Measurements from ENCODE around the gene CNTN4. TPM values are rescaled to one million over a fixed set of nuclear protein-coding genes. Genes with fewer than 3 reads are reported as not detected.

Gene CNTN4
- total and polyA plus RNA-seq, 2 donors (not counting 3 experiments of a cell fraction or from before 2014, with no cell fraction given): not detected

DNA sequence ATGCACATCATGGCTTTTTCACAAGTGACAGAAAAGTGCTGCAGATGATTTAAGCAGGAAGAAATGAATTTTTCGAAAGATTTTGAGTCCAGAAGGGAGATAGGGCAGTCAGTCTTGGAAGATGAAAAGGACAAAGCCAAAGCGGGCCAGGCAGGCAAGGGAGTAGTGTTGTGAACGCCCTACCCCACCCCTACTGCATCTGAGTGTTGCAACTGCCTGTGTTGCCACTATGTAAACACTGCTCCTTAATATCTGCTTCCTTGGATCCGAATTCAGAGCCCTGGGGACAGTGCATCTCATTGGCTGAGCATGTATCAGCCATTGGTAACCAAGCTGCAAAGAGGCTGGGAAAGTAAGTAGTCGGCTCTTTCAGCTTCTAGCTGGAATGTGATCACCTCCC, 39.0 kb downstream of the CNTN4 start:
- Histone ChIP-seq H3K4me2 (ENCODE audit: insufficient read depth, low read length) (no peak overlapping the region), H3K9ac (replicated peaks; ENCODE audit: extremely low read depth, insufficient read depth, low read length) (no peak overlapping the region), H3K4me1 (ENCODE audit: control insufficient read depth, extremely low read depth, insufficient read depth, low read length) (no peaks in the 10 kb centered on the region), H4K20me1 (replicated peaks; ENCODE audit: control insufficient read depth, extremely low read depth, insufficient read depth, low read length) (no peaks in the 10 kb centered on the region), H3K4me3 (replicated peaks in 1 of 3; ENCODE audit: insufficient read depth in 1 of 3, low read depth in 1 of 3, low read length in 3 of 3) (no peak overlapping the region), H3K27ac (ENCODE audit: insufficient read depth, low read depth, low read length) (no peak overlapping the region), H3K27me3 (ENCODE audit: control insufficient read depth in 2 of 2, insufficient read depth in 2 of 2, low read length in 2 of 2) (no peaks in the 10 kb centered on the region), H3K36me3 (ENCODE audit: control insufficient read depth in 2 of 2, extremely low read depth in 1 of 2, insufficient read depth in 2 of 2, low read length in 2 of 2) (no peaks in the 10 kb centered on the region), H2AFZ (ENCODE audit: low read depth, low read length) (no peak overlapping the region), H3K9me3 (replicated peaks; ENCODE audit: control insufficient read depth, insufficient read depth, low read length) (peaks cover 2% of the 10 kb centered on the region), H3K9me1 (replicated peaks; ENCODE audit: control insufficient read depth, extremely low read depth, insufficient read depth, low read length) (no peaks in the 10 kb centered on the region), H3K79me2 (ENCODE audit: control insufficient read depth, insufficient read depth, low read length) (no peaks in the 10 kb centered on the region)
- DNase-seq (ENCODE audit: low read depth, low spot score) (no peak), FAIRE-seq (no peak)
- no TSS peak for BruUV-seq (replicated peaks)
- intact Hi-C loops (cut with micrococcal nuclease) (no loop called here), dilution Hi-C loops (cut with MboI; ENCODE audit: extremely low pct_ligation_motif_present, low sequenced_read_pairs) (no loop called here)
- TF ChIP-seq FOS (IDR thresholded peaks at IDR 0.05; ENCODE audit: borderline replicate concordance, insufficient read depth, low read length) (no peak), JUN (IDR thresholded peaks at IDR 0.05; ENCODE audit: borderline replicate concordance, insufficient read depth, insufficient read length, low read depth) (no peak), POLR2AphosphoS5 (IDR thresholded peaks at IDR 0.05; ENCODE audit: insufficient read depth, low read depth, low read length) (no peak), EZH2 (IDR thresholded peaks at IDR 0.05; ENCODE audit: borderline replicate concordance, low read depth, low read length, severe bottlenecking) (no peak), POLR2A (IDR thresholded peaks at IDR 0.05; ENCODE audit: low read depth, low read length) (no peak), MYC (IDR thresholded peaks at IDR 0.05; ENCODE audit: low read depth, low read length) (no peak), GATA2 (IDR thresholded peaks at IDR 0.05; ENCODE audit: insufficient read depth, insufficient read length, low read depth, low read length) (no peak)
- TF ChIP-seq, protein P1, sequence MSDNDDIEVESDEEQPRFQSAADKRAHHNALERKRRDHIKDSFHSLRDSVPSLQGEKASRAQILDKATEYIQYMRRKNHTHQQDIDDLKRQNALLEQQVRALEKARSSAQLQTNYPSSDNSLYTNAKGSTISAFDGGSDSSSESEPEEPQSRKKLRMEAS (IDR thresholded peaks at IDR 0.05; ENCODE audit: insufficient read depth, insufficient read length): no peak
- ChIA-PET POLR2A (no interaction called here), CTCF (no interaction called here)

DNA sequence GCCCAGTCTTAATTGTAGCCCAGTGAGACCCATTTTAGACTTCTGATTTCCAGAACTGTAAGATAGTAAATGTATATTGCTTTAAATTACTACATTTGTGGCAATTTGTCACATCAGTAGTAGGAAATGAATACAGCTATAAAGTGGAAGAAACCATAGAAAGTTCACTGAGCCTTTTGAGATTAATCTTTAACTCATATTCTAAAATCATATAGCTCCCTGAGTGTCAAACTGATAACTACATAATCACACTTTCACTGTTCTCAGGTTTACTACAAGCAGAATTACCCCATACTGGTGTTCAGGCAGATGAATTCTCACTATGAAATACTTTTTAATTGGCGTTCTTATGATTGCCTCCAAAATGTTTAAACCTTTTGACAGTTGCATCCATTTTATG, 42.8 kb downstream of the CNTN4 start:
- DNase-seq (ENCODE audit: low read depth, low spot score) (no peak), FAIRE-seq (no peak)
- ChIA-PET CTCF (no interaction called here), POLR2A (no interaction called here)
- H3K4me1 ChIP-seq (ENCODE audit: control insufficient read depth, extremely low read depth, insufficient read depth, low read length): no peaks in the 10 kb centered on the region
- no TSS peak for BruUV-seq (replicated peaks)
- peaks cover 2% of the 10 kb centered on the region for H3K9me3 ChIP-seq (replicated peaks; ENCODE audit: control insufficient read depth, insufficient read depth, low read length)
- no peak overlapping the region for H3K4me3 ChIP-seq (replicated peaks in 1 of 3; ENCODE audit: insufficient read depth in 1 of 3, low read depth in 1 of 3, low read length in 3 of 3)
- H3K9me1 ChIP-seq (replicated peaks; ENCODE audit: control insufficient read depth, extremely low read depth, insufficient read depth, low read length): no peaks in the 10 kb centered on the region
- dilution Hi-C loops (cut with MboI; ENCODE audit: extremely low pct_ligation_motif_present, low sequenced_read_pairs): no loop called here
- no peak overlapping the region for H3K27ac ChIP-seq (ENCODE audit: insufficient read depth, low read depth, low read length)
- no peak overlapping the region for H3K4me2 ChIP-seq (ENCODE audit: insufficient read depth, low read length)
- no peak overlapping the region for H2AFZ ChIP-seq (ENCODE audit: low read depth, low read length)
- no peaks in the 10 kb centered on the region for H3K27me3 ChIP-seq (ENCODE audit: control insufficient read depth in 2 of 2, insufficient read depth in 2 of 2, low read length in 2 of 2)
- no peaks in the 10 kb centered on the region for H4K20me1 ChIP-seq (replicated peaks; ENCODE audit: control insufficient read depth, extremely low read depth, insufficient read depth, low read length)
- TF ChIP-seq MYC (IDR thresholded peaks at IDR 0.05; ENCODE audit: low read depth, low read length): no peak
- TF ChIP-seq EZH2 (IDR thresholded peaks at IDR 0.05; ENCODE audit: borderline replicate concordance, low read depth, low read length, severe bottlenecking): no peak
- TF ChIP-seq, protein P2, sequence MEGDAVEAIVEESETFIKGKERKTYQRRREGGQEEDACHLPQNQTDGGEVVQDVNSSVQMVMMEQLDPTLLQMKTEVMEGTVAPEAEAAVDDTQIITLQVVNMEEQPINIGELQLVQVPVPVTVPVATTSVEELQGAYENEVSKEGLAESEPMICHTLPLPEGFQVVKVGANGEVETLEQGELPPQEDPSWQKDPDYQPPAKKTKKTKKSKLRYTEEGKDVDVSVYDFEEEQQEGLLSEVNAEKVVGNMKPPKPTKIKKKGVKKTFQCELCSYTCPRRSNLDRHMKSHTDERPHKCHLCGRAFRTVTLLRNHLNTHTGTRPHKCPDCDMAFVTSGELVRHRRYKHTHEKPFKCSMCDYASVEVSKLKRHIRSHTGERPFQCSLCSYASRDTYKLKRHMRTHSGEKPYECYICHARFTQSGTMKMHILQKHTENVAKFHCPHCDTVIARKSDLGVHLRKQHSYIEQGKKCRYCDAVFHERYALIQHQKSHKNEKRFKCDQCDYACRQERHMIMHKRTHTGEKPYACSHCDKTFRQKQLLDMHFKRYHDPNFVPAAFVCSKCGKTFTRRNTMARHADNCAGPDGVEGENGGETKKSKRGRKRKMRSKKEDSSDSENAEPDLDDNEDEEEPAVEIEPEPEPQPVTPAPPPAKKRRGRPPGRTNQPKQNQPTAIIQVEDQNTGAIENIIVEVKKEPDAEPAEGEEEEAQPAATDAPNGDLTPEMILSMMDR (IDR thresholded peaks at IDR 0.05; ENCODE audit: extremely low read depth in 1 of 2, insufficient read depth in 1 of 2, low read depth in 1 of 2, low read length in 2 of 2): no peak
- no peak for TF ChIP-seq FOS (IDR thresholded peaks at IDR 0.05; ENCODE audit: borderline replicate concordance, insufficient read depth, low read length)
- no peak for TF ChIP-seq JUN (IDR thresholded peaks at IDR 0.05; ENCODE audit: borderline replicate concordance, insufficient read depth, insufficient read length, low read depth)
- TF ChIP-seq POLR2A (IDR thresholded peaks at IDR 0.05; ENCODE audit: low read depth, low read length): no peak
- TF ChIP-seq POLR2AphosphoS5 (IDR thresholded peaks at IDR 0.05; ENCODE audit: insufficient read depth, low read depth, low read length): no peak
- no peak for TF ChIP-seq GATA2 (IDR thresholded peaks at IDR 0.05; ENCODE audit: insufficient read depth, insufficient read length, low read depth, low read length)
- TF ChIP-seq, protein P1 (IDR thresholded peaks at IDR 0.05; ENCODE audit: insufficient read depth, insufficient read length): no peak
- H3K79me2 ChIP-seq (ENCODE audit: control insufficient read depth, insufficient read depth, low read length): no peaks in the 10 kb centered on the region
- H3K9ac ChIP-seq (replicated peaks; ENCODE audit: extremely low read depth, insufficient read depth, low read length): no peak overlapping the region
- no peaks in the 10 kb centered on the region for H3K36me3 ChIP-seq (ENCODE audit: control insufficient read depth in 2 of 2, extremely low read depth in 1 of 2, insufficient read depth in 2 of 2, low read length in 2 of 2)
- intact Hi-C loops (cut with micrococcal nuclease): no loop called here

Data from endothelial cell of umbilical vein (primary cell).